ENCODE measurements around the gene KRTAP5-6.

Gene KRTAP5-6

DNA sequence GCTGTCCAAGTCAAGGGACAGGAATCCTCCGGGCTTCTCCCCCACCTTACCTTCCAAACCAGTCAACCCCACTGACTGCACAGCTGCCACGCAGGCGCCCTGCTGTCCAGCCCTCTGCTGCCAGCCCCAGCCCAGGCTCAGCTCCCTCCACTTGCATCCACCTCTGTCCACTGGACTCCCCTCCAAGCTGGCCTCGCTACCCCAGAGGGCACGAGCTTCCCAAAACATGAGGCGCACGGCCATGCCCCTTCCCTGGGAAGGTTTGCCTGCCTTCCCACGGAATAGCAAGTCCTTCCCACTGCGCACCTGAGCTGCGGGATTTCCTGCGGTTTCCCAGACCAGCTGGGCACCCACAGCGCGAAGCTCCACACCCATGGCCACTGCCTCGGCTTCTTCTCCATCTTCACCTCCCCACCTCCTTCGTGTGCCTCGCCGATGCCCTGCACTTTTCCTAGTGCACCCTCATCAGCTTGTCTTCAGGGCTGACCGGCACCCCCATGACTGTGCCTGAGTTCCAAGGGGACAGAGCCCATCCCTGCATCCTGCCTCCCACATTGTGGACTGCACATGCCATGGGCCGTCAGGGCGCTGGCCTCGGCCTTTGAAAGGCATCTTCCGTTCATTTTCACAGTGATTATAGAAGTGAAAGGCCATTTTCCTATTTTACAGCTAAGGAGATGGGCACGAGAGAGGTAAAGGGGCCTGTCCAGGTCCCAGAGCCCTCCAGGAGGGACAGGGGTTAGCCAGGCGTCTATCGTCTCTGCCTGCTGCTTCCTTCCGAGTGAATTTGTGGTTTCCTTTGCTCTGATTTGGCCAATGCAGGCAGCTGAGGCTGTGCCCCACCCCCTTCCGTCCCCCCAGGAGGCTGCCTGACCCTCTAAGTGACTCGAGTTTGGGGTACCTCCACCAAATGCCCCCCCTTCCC, 37.0 kb downstream of the KRTAP5-6 start:
- no peaks in the 10 kb centered on the region for H3K4me1 ChIP-seq (ENCODE audit: insufficient read depth, low read length, severe bottlenecking)
- no peaks in the 10 kb centered on the region; the same call in 1 of the 2 replicates for H3K36me3 ChIP-seq (ENCODE audit: insufficient read depth, low read length)
- no peak overlapping the region for H3K4me3 ChIP-seq (ENCODE audit: low read depth, low read length, poor library complexity, severe bottlenecking)
- H4K20me1 ChIP-seq (ENCODE audit: insufficient read depth, low read length): no peaks in the 10 kb centered on the region
- H3K9ac ChIP-seq (ENCODE audit: low read length): no peak overlapping the region
- H3K79me2 ChIP-seq (ENCODE audit: insufficient read depth, low read length): no peaks in the 10 kb centered on the region
- H3K4me2 ChIP-seq (ENCODE audit: low read length): no peak overlapping the region
- H3K9me2 ChIP-seq (ENCODE audit: low read depth, low read length): no peaks in the 10 kb centered on the region
- H3F3A ChIP-seq (ENCODE audit: insufficient read depth, low read length): no peaks in the 10 kb centered on the region
- no peaks in the 10 kb centered on the region; the same call in 1 of the 2 replicates for H3K27me3 ChIP-seq (ENCODE audit: insufficient read depth, low read length)
- TF ChIP-seq CTCF (IDR thresholded peaks at IDR 0.05; ENCODE audit: low read length) (no peak), EZH2 (IDR thresholded peaks at IDR 0.05; ENCODE audit: borderline replicate concordance, low read length) (no peak)
- no peak overlapping the region for H3K27ac ChIP-seq (ENCODE audit: low read depth, low read length, poor library complexity, severe bottlenecking)
- H3K9me3 ChIP-seq (ENCODE audit: low read length): 0 out of 2 replicates have a peak, but pooled peaks cover 3% of the 10 kb centered on the region
- H2AFZ ChIP-seq (ENCODE audit: low read length): no peak overlapping the region

- Histone ChIP-seq H3K27me3 (ENCODE audit: insufficient read depth, low read length) (no peaks in the 10 kb centered on the region; the same call in 1 of the 2 replicates), H4K20me1 (ENCODE audit: insufficient read depth, low read length) (no peaks in the 10 kb centered on the region), H3K4me3 (ENCODE audit: low read depth, low read length, poor library complexity, severe bottlenecking) (no peak overlapping the region), H3K79me2 (ENCODE audit: insufficient read depth, low read length) (no peaks in the 10 kb centered on the region), H3F3A (ENCODE audit: insufficient read depth, low read length) (no peaks in the 10 kb centered on the region), H3K4me2 (ENCODE audit: low read length) (no peak overlapping the region), H2AFZ (ENCODE audit: low read length) (no peak overlapping the region), H3K9me3 (ENCODE audit: low read length) (0 out of 2 replicates have a peak, but pooled peaks cover 3% of the 10 kb centered on the region), H3K9ac (ENCODE audit: low read length) (no peak overlapping the region), H3K27ac (ENCODE audit: low read depth, low read length, poor library complexity, severe bottlenecking) (no peak overlapping the region), H3K4me1 (ENCODE audit: insufficient read depth, low read length, severe bottlenecking) (no peaks in the 10 kb centered on the region), H3K36me3 (ENCODE audit: insufficient read depth, low read length) (no peaks in the 10 kb centered on the region; the same call in 1 of the 2 replicates), H3K9me2 (ENCODE audit: low read depth, low read length) (no peaks in the 10 kb centered on the region)
- TF ChIP-seq CTCF (IDR thresholded peaks at IDR 0.05; ENCODE audit: low read length) (no peak), EZH2 (IDR thresholded peaks at IDR 0.05; ENCODE audit: borderline replicate concordance, low read length) (no peak)
Measured at GRCh38 chr11:1734641-1735081, 37.7 kb downstream of the KRTAP5-6 start.

DNA sequence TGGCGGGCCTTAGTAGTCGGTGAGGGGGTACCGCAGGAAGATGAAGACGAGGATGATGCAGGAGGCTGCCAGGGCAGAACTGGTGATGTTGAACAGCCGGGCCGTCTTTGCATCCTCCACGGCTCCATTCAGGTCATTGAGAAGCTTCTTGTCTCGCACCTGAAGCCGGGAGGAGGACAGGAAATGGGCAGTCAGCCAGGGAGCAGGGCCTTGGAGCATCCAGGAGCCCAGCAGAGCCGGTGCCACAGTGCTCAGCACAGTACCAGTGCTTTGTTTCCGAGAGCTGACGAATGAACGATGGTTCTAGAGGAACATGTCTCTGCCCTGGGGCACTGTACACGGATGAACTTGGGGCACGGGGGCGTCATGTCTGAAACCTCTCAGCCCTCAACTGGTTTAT, 38.3 kb downstream of the KRTAP5-6 start:
- H3K27me3 ChIP-seq (ENCODE audit: insufficient read depth, low read length): no peaks in the 10 kb centered on the region; the same call in 1 of the 2 replicates
- no peaks in the 10 kb centered on the region for H3K4me1 ChIP-seq (ENCODE audit: insufficient read depth, low read length, severe bottlenecking)
- H3K4me2 ChIP-seq (ENCODE audit: low read length): no peak overlapping the region
- H3K9me3 ChIP-seq (ENCODE audit: low read length): 0 out of 2 replicates have a peak, but pooled peaks cover 3% of the 10 kb centered on the region
- H2AFZ ChIP-seq (ENCODE audit: low read length): no peak overlapping the region
- no peak overlapping the region for H3K9ac ChIP-seq (ENCODE audit: low read length)
- H3F3A ChIP-seq (ENCODE audit: insufficient read depth, low read length): no peaks in the 10 kb centered on the region
- H3K79me2 ChIP-seq (ENCODE audit: insufficient read depth, low read length): no peaks in the 10 kb centered on the region
- H4K20me1 ChIP-seq (ENCODE audit: insufficient read depth, low read length): no peaks in the 10 kb centered on the region
- TF ChIP-seq EZH2 (IDR thresholded peaks at IDR 0.05; ENCODE audit: borderline replicate concordance, low read length) (no peak), CTCF (IDR thresholded peaks at IDR 0.05; ENCODE audit: low read length) (no peak)
- H3K4me3 ChIP-seq (ENCODE audit: low read depth, low read length, poor library complexity, severe bottlenecking): no peak overlapping the region
- no peaks in the 10 kb centered on the region for H3K9me2 ChIP-seq (ENCODE audit: low read depth, low read length)
- no peak overlapping the region for H3K27ac ChIP-seq (ENCODE audit: low read depth, low read length, poor library complexity, severe bottlenecking)
- no peaks in the 10 kb centered on the region; the same call in 1 of the 2 replicates for H3K36me3 ChIP-seq (ENCODE audit: insufficient read depth, low read length)
